Mesenchymal stem cell (in vitro differentiated cells and primary cell): ENCODE results near the gene TSPAN5.

Source experiments
- DNase-seq: peaks from one replicate; pipeline ENCODE4 v3.0.0-alpha.2; 2013
- H2AFZ ChIP-seq: one replicate; pipeline ENCODE4 v1.6.1; 2013; ENCODE audit warnings: low read depth, mild to moderate bottlenecking, control low read depth, inconsistent platforms, low read length, moderate library complexity
- H2AK5ac ChIP-seq: 2 replicates; pipeline ENCODE4 v1.6.1; 2013; ENCODE audit warnings: low read length, moderate library complexity, mild to moderate bottlenecking, inconsistent platforms; ENCODE audit not compliant: severe bottlenecking
- H2BK120ac ChIP-seq: one replicate; pipeline ENCODE4 v1.6.1; 2013; ENCODE audit warnings: low read depth, mild to moderate bottlenecking, inconsistent platforms, low read length, moderate library complexity
- H2BK12ac ChIP-seq, 2 experiments: one replicate each; pipeline ENCODE4 v1.6.1; 2013; ENCODE audit warnings: inconsistent platforms in 2 of 2, low read length in 2 of 2, mild to moderate bottlenecking in 2 of 2, moderate library complexity in 2 of 2, control low read depth in 1 of 2
- H2BK15ac ChIP-seq: one replicate; pipeline ENCODE4 v1.6.1; 2013; ENCODE audit warnings: mild to moderate bottlenecking, low read depth, inconsistent platforms; ENCODE audit not compliant: poor library complexity, severe bottlenecking
- H2BK5ac ChIP-seq: 2 replicates; pipeline ENCODE4 v1.6.1; 2013; ENCODE audit warnings: low read depth, mild to moderate bottlenecking, low read length, control low read depth, inconsistent platforms; ENCODE audit not compliant: poor library complexity, severe bottlenecking
- H3K14ac ChIP-seq, 2 experiments: one replicate each; pipeline ENCODE4 v1.6.1; 2013; ENCODE audit warnings: inconsistent platforms in 2 of 2, low read length in 2 of 2, control low read depth in 1 of 2, mild to moderate bottlenecking in 1 of 2, moderate library complexity in 1 of 2
- H3K18ac ChIP-seq, 2 experiments: one replicate each; pipeline ENCODE4 v1.6.1; 2013; ENCODE audit warnings: inconsistent platforms in 2 of 2, low read length in 2 of 2, control low read depth in 1 of 2, low read depth in 1 of 2, mild to moderate bottlenecking in 1 of 2
- H3K23ac ChIP-seq, 2 experiments: one replicate each; pipeline ENCODE4 v1.6.1; 2013; ENCODE audit warnings: inconsistent platforms in 2 of 2, low read length in 2 of 2, mild to moderate bottlenecking in 2 of 2, moderate library complexity in 2 of 2, control low read depth in 1 of 2
- H3K27ac ChIP-seq: 2 replicates; pipeline ENCODE4 v1.5.1; 2013; ENCODE audit warnings: mild to moderate bottlenecking, moderate library complexity, low read length, control low read depth, inconsistent platforms; ENCODE audit not compliant: poor library complexity, severe bottlenecking
- H3K27me3 ChIP-seq, 2 experiments: 2 replicates each; pipeline versions ENCODE4 v1.6.1 to v1.7.0; 2013; ENCODE audit warnings: low read length in 2 of 2, mild to moderate bottlenecking in 2 of 2, moderate library complexity in 2 of 2, control low read depth in 1 of 2, inconsistent platforms in 1 of 2; ENCODE audit not compliant: control insufficient read depth in 1 of 2, insufficient read depth in 1 of 2
- H3K36me3 ChIP-seq, 2 experiments: 2 replicates each; pipeline versions ENCODE4 v1.6.1 to v1.7.0; 2013; ENCODE audit warnings: low read length in 2 of 2, control low read depth in 1 of 2, inconsistent platforms in 1 of 2, low read depth in 1 of 2, mild to moderate bottlenecking in 1 of 2; ENCODE audit not compliant: insufficient read depth in 2 of 2, control insufficient read depth in 1 of 2
- H3K4ac ChIP-seq, 2 experiments: one replicate each; pipeline ENCODE4 v1.6.1; 2013; ENCODE audit warnings: inconsistent platforms in 2 of 2, low read length in 2 of 2, mild to moderate bottlenecking in 2 of 2, moderate library complexity in 2 of 2, control low read depth in 1 of 2, low read depth in 1 of 2
- H3K4me1 ChIP-seq: 2 replicates; pipeline ENCODE4 v1.6.1; 2013; ENCODE audit warnings: low read depth, low read length, control low read depth; ENCODE audit not compliant: control insufficient read depth, insufficient read depth
- H3K4me2 ChIP-seq: 2 replicates; pipeline ENCODE4 v1.6.1; 2013; ENCODE audit warnings: low read length, mild to moderate bottlenecking, inconsistent platforms; ENCODE audit not compliant: poor library complexity, severe bottlenecking
- H3K4me3 ChIP-seq, 2 experiments: 2 replicates each; pipeline versions ENCODE4 v1.5.1 to v1.7.0; 2013; ENCODE audit warnings: low read length in 2 of 2, mild to moderate bottlenecking in 2 of 2, control low read depth in 1 of 2, low read depth in 1 of 2; ENCODE audit not compliant: insufficient read depth in 1 of 2
- H3K79me1 ChIP-seq: replicated peaks from 2 replicates; pipeline ENCODE4 v1.6.1; 2013; ENCODE audit warnings: mild to moderate bottlenecking, control low read depth, low read length, inconsistent platforms; ENCODE audit not compliant: poor library complexity, severe bottlenecking
- H3K9ac ChIP-seq: 2 replicates; pipeline ENCODE4 v1.7.0; 2013; ENCODE audit warnings: mild to moderate bottlenecking, low read length, moderate library complexity
- H3K9me3 ChIP-seq: 2 replicates; pipeline ENCODE4 v1.7.0; 2013; ENCODE audit warnings: mild to moderate bottlenecking, low read length; ENCODE audit not compliant: control insufficient read depth
- H4K8ac ChIP-seq: one replicate; pipeline ENCODE4 v1.6.1; 2013; ENCODE audit warnings: inconsistent platforms, mild to moderate bottlenecking, low read length, moderate library complexity
- H4K91ac ChIP-seq: one replicate; pipeline ENCODE4 v1.6.1; 2013; ENCODE audit warnings: mild to moderate bottlenecking, low read length, inconsistent platforms
- WGBS: methylation state at CpG from one replicate; pipeline ENCODE4 v1.1.7; 2013; ENCODE audit warnings: mixed read lengths; 5-methylcytosine and 5-hydroxymethylcytosine counted together

The TSPAN5 gene

DNA sequence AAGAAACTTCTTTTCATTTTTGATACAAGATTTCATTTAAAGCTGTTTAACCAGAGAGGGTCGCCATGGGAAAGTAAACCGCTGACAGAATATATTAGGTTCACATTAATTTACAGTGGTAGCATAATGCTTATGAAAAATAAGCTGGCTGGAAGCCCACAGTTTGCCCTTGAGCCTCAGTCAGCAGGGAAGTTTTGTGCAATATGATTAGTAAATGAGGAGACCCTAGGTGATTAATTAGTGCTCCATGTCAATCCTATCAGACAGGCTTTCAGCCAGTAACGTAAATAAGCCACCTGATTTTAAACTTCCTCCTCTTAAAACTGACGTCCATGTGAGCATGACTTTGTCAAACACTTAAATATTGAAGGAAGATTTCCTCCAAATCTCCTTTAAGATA lies 134.2 kb downstream of the TSPAN5 start:
- H3K36me3 ChIP-seq, result no peaks in the 10 kb centered on the region
- H2BK120ac ChIP-seq, result peak overlapping the region; percentile 19
- H3K9me3 ChIP-seq, result no peaks in the 10 kb centered on the region
- H3K27me3 ChIP-seq, result no peaks in the 10 kb centered on the region
- peaks cover 12% of the 10 kb centered on the region for H3K79me1 ChIP-seq
- no peak overlapping the region for H4K8ac ChIP-seq
- H3K4ac ChIP-seq, result no peak overlapping the region
- no peak overlapping the region for H3K4me2 ChIP-seq
- no peak overlapping the region for H4K91ac ChIP-seq
- H2AFZ ChIP-seq, result no peak overlapping the region
- H3K18ac ChIP-seq, result peak overlapping the region in 1 of 2 experiments; percentile 52
- no peak overlapping the region for H2BK5ac ChIP-seq
- no peak overlapping the region for H3K4me3 ChIP-seq
- H3K4me1 ChIP-seq, result peaks cover 16% of the 10 kb centered on the region
- peak; percentile 18 for DNase-seq
- H2BK12ac ChIP-seq, result no peak overlapping the region
- no peak overlapping the region for H3K23ac ChIP-seq
- H3K9ac ChIP-seq, result peak overlapping the region; percentile 14
- no peak overlapping the region for H2AK5ac ChIP-seq
- 47% methylated on average over 4 of the region's 4 CpGs for WGBS
- H3K27ac ChIP-seq, result peak overlapping the region; percentile 67
- no peak overlapping the region for H2BK15ac ChIP-seq
- no peak overlapping the region for H3K14ac ChIP-seq

- no peak overlapping the region for H4K8ac ChIP-seq
- no peak overlapping the region for H2BK15ac ChIP-seq
- H3K4me3 ChIP-seq, result peak overlapping the region in 1 of 2 experiments; percentile 21
- H3K4me2 ChIP-seq, result no peak overlapping the region
- no peak overlapping the region for H3K14ac ChIP-seq
- H3K9ac ChIP-seq, result peak overlapping the region; percentile 56
- H2BK12ac ChIP-seq, result peak overlapping the region in 1 of 2 experiments; percentile 18
- no peak overlapping the region for H3K4ac ChIP-seq
- no peak overlapping the region for H3K18ac ChIP-seq
- no peak overlapping the region for H2BK5ac ChIP-seq
- no peaks in the 10 kb centered on the region for H3K9me3 ChIP-seq
- no peak overlapping the region for H4K91ac ChIP-seq
- H2AFZ ChIP-seq, result no peak overlapping the region
- no peak overlapping the region for H2AK5ac ChIP-seq
- 0% methylated on average over 1 of the region's 3 CpGs for WGBS
- no peaks in the 10 kb centered on the region for H3K36me3 ChIP-seq
- H2BK120ac ChIP-seq, result no peak overlapping the region
- no peak overlapping the region for H3K23ac ChIP-seq
- peaks cover 21% of the 10 kb centered on the region for H3K4me1 ChIP-seq
- peak; percentile 92 for DNase-seq
- peaks cover 10% of the 10 kb centered on the region for H3K79me1 ChIP-seq
- H3K27ac ChIP-seq, result peak overlapping the region; percentile 91
- no peaks in the 10 kb centered on the region for H3K27me3 ChIP-seq
Measured at GRCh38 chr4:98522636-98523395, 135.6 kb downstream of the TSPAN5 start.

DNA sequence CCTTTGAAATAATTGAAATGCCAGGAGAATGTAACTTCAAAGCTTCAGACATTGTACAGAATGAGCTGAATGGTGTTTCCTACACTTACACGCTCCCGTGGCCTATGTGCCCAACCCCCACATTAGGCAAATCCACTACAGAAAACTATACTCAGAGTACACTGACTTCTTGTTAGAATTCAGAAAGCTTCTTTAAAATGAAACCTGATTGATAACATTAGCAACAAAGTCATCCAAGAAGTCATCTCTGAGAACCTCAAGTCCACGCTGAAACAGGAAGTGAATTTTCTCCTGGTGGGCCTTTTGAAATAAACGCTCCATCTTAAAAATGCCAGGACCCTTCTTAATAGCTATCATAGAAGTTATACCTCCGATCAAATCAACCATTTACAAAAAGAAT lies 136.3 kb downstream of the TSPAN5 start:
- Histone ChIP-seq H2BK120ac (no peak overlapping the region), H3K9me3 (no peaks in the 10 kb centered on the region), H2BK15ac (no peak overlapping the region), H4K8ac (no peak overlapping the region), H3K18ac (no peak overlapping the region), H3K27ac (peak overlapping the region; percentile 91), H2BK12ac (no peak overlapping the region), H3K4me1 (peaks cover 19% of the 10 kb centered on the region), H2BK5ac (peak overlapping the region; percentile 71), H4K91ac (no peak overlapping the region), H3K4me2 (no peak overlapping the region), H3K4me3 (no peak overlapping the region), H3K79me1 (peaks cover 8% of the 10 kb centered on the region), H2AFZ (no peak overlapping the region), H3K23ac (no peak overlapping the region), H3K27me3 (no peaks in the 10 kb centered on the region), H2AK5ac (no peak overlapping the region), H3K14ac (no peak overlapping the region), H3K4ac (no peak overlapping the region), H3K36me3 (no peaks in the 10 kb centered on the region), H3K9ac (peak overlapping the region; percentile 56)
- WGBS, result 71% methylated on average over 5 of the region's 5 CpGs
- peak; percentile 20 for DNase-seq

DNA sequence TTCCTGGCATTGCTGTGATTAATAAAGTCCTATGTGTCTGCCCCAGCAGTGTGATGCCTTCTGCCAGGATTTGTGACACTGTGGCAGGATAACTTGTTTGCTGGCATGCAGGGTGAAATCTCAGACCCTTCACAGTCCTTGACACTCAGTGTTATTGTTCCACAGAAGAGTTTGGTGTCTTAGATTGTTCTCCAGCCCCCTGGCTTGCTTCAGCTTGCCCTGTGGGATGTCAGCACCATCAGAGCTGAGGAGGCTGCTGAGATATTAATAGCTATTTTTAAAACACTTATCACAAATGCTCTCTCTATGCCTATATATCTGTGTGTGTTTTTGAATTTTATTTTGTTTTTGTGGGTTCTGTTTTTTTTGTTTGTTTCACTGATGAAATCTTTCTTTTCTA lies 136.9 kb downstream of the TSPAN5 start:
- peak overlapping the region; percentile 70 for H4K91ac ChIP-seq
- H3K4ac ChIP-seq, result peak overlapping the region; percentile 46 to 81
- H3K27ac ChIP-seq, result peak overlapping the region; percentile 54
- H2BK12ac ChIP-seq, result peak overlapping the region in 1 of 2 experiments; percentile 90
- peak overlapping the region; percentile 23 to 83 for H3K18ac ChIP-seq
- no peak overlapping the region for H3K9ac ChIP-seq
- peak overlapping the region; percentile 19 for H4K8ac ChIP-seq
- H2AFZ ChIP-seq, result no peak overlapping the region
- H3K79me1 ChIP-seq, result peaks cover 7% of the 10 kb centered on the region
- H3K36me3 ChIP-seq, result no peaks in the 10 kb centered on the region
- H3K9me3 ChIP-seq, result no peaks in the 10 kb centered on the region
- no peak overlapping the region for H3K4me2 ChIP-seq
- H2BK120ac ChIP-seq, result no peak overlapping the region
- DNase-seq, result no peak
- peak overlapping the region; percentile 86 for H2AK5ac ChIP-seq
- peaks cover 19% of the 10 kb centered on the region for H3K4me1 ChIP-seq
- H3K4me3 ChIP-seq, result no peak overlapping the region
- no peaks in the 10 kb centered on the region for H3K27me3 ChIP-seq
- no peak overlapping the region for H2BK15ac ChIP-seq
- H2BK5ac ChIP-seq, result peak overlapping the region; percentile 11
- H3K14ac ChIP-seq, result no peak overlapping the region
- no peak overlapping the region for H3K23ac ChIP-seq
